Stimulated activated CD8-positive, alpha-beta memory T cell treated with anti-CD3 and anti-CD28 coated beads, Interleukin-2, amount 100 ng/mL, for 48 hours (primary cell): ENCODE results near the gene CFAP107.
"Not testable (repeated sequence)": the region's sequence is repeated elsewhere in the genome, so short reads cannot be mapped to it uniquely, and the experiment has no call there.

Experiments used
- DNase-seq, 2 donors: peaks; one replicate each; pipeline ENCODE4 v3.0.0-alpha.2; 2020; ENCODE audit warnings: low read depth in 2 of 2

The CFAP107 gene

GRCh38 chr1:12745992-12746323 is at the start of gene CFAP107:
Gene CFAP107 (plus strand): TSS chr1:12746200. CDS start chr1:12746431, 231 bp downstream.
- DNase-seq = no peak

GRCh38 chr1:12696658-12697057 is 49.3 kb upstream of the CFAP107 start:
- no peak for DNase-seq

GRCh38 chr1:12697397-12697796 is 48.6 kb upstream of the CFAP107 start:
- no peak for DNase-seq

- DNase-seq = no peak
Measured at GRCh38 chr1:12703821-12704451, 42.1 kb upstream of the CFAP107 start.

- DNase-seq = no peak
Measured at GRCh38 chr1:12706061-12706460, 39.9 kb upstream of the CFAP107 start.

- DNase-seq = no peak
Measured at GRCh38 chr1:12708396-12709090, 37.5 kb upstream of the CFAP107 start.

GRCh38 chr1:12709091-12709491 is 36.9 kb upstream of the CFAP107 start:
- DNase-seq = no peak

GRCh38 chr1:12709696-12710095 is 36.3 kb upstream of the CFAP107 start:
- no peak for DNase-seq

- no peak for DNase-seq
Measured at GRCh38 chr1:12711536-12711935, 34.5 kb upstream of the CFAP107 start.

- DNase-seq = no peak
Measured at GRCh38 chr1:12712076-12712475, 33.9 kb upstream of the CFAP107 start.

- no peak for DNase-seq
Measured at GRCh38 chr1:12712929-12713328, 33.1 kb upstream of the CFAP107 start.

- DNase-seq = not testable (repeated sequence)
Measured at GRCh38 chr1:12713651-12714050, 32.3 kb upstream of the CFAP107 start.

- DNase-seq = no peak
Measured at GRCh38 chr1:12714710-12715475, 31.1 kb upstream of the CFAP107 start.

GRCh38 chr1:12715896-12716437 is 30.0 kb upstream of the CFAP107 start, which contains the start of gene AADACL3:
Gene AADACL3 (plus strand): TSS chr1:12716110. CDS start chr1:12716177, 67 bp downstream.
- no peak for DNase-seq

GRCh38 chr1:12717301-12717838 is 28.6 kb upstream of the CFAP107 start:
- DNase-seq = no peak

- DNase-seq = no peak
Measured at GRCh38 chr1:12722626-12723025, 23.4 kb upstream of the CFAP107 start.

GRCh38 chr1:12728391-12728790 is 17.6 kb upstream of the CFAP107 start:
- no peak for DNase-seq

GRCh38 chr1:12730156-12730555 is 15.8 kb upstream of the CFAP107 start:
- DNase-seq = no peak

GRCh38 chr1:12731084-12731483 is 14.9 kb upstream of the CFAP107 start:
- DNase-seq = not testable (repeated sequence)

GRCh38 chr1:12734651-12735050 is 11.3 kb upstream of the CFAP107 start:
- DNase-seq = no peak

GRCh38 chr1:12738934-12739333 is 7.1 kb upstream of the CFAP107 start:
- no peak for DNase-seq

GRCh38 chr1:12739613-12740012 is 6.4 kb upstream of the CFAP107 start:
- no peak for DNase-seq
